ENCODE results near the gene BMPR1A. TPM values are rescaled to one million over a fixed set of nuclear protein-coding genes. Genes with fewer than 3 reads are reported as not detected.

The BMPR1A gene
- total RNA-seq, 2 experiments from 2014 or later, result 0.47 to 1.1 TPM

- H3K9me3 ChIP-seq (ENCODE audit: low read length), result no peaks in the 10 kb centered on the region
- no TSS peak for BruUV-seq (replicated peaks)
- TF ChIP-seq CTCF (conservative IDR thresholded peaks at IDR 0.05; ENCODE audit: low read length) (no peak), EZH2phosphoT487 (IDR thresholded peaks at IDR 0.05; ENCODE audit: borderline replicate concordance, low read depth, low read length) (no peak)
- no peaks in the 10 kb centered on the region for H3K79me2 ChIP-seq (ENCODE audit: insufficient read depth, low read depth, low read length)
- intact Hi-C loops (cut with micrococcal nuclease; ENCODE audit: unreplicated experiment), result no loop called here
- H3K9me2 ChIP-seq (ENCODE audit: insufficient read depth, low read length), result no peaks in the 10 kb centered on the region
- H4K20me1 ChIP-seq (ENCODE audit: insufficient read depth, low read length), result no peaks in the 10 kb centered on the region
- H3K4me2 ChIP-seq (ENCODE audit: low read length), result no peak overlapping the region
- DNase-seq (ENCODE audit: low spot score), result no peak
- CTCF ChIA-PET (ENCODE audit: unreplicated experiment), result interaction anchor here (1.5 kb wide), 1 partner anchor 58 kb away, joined by 3 read pairs; no protein-coding TSS in a partner anchor
- H3K4me1 ChIP-seq (ENCODE audit: insufficient read depth, low read length, poor library complexity, severe bottlenecking), result peaks cover under 1% of the 10 kb centered on the region
- no peak overlapping the region for H2AFZ ChIP-seq (ENCODE audit: low read length)
- H3K27ac ChIP-seq (ENCODE audit: low read depth, low read length, poor library complexity, severe bottlenecking), result no peak overlapping the region
- no peak overlapping the region for H3K4me3 ChIP-seq (ENCODE audit: low read depth, low read length, poor library complexity, severe bottlenecking)
- POLR2A ChIA-PET, result interaction anchor here (0.7 to 1.1 kb wide), 4 partner anchors 16 to 312 kb away, joined by 3 to 8 read pairs (median 4); no protein-coding TSS in a partner anchor
- no peaks in the 10 kb centered on the region for H3K36me3 ChIP-seq (ENCODE audit: insufficient read depth, low read length)
These were observed 3.4 kb upstream of the BMPR1A start for GRCh38 chr10:86753051-86753450.

GRCh38 chr10:86753638-86754434 is 2.6 kb upstream of the BMPR1A start:
- Histone ChIP-seq H3K4me3 (ENCODE audit: low read depth, low read length, poor library complexity, severe bottlenecking) (no peak overlapping the region), H2AFZ (ENCODE audit: low read length) (no peak overlapping the region), H3K4me2 (ENCODE audit: low read length) (no peak overlapping the region), H3K4me1 (ENCODE audit: insufficient read depth, low read length, poor library complexity, severe bottlenecking) (no peaks in the 10 kb centered on the region), H4K20me1 (ENCODE audit: insufficient read depth, low read length) (no peaks in the 10 kb centered on the region), H3K36me3 (ENCODE audit: insufficient read depth, low read length) (no peaks in the 10 kb centered on the region), H3K9me3 (ENCODE audit: low read length) (no peaks in the 10 kb centered on the region), H3K27ac (ENCODE audit: low read depth, low read length, poor library complexity, severe bottlenecking) (no peak overlapping the region), H3K9me2 (ENCODE audit: insufficient read depth, low read length) (no peaks in the 10 kb centered on the region), H3K79me2 (ENCODE audit: insufficient read depth, low read depth, low read length) (no peaks in the 10 kb centered on the region)
- intact Hi-C loops (cut with micrococcal nuclease; ENCODE audit: unreplicated experiment), result no loop called here
- TF ChIP-seq CTCF (conservative IDR thresholded peaks at IDR 0.05; ENCODE audit: low read length) (no peak), EZH2phosphoT487 (IDR thresholded peaks at IDR 0.05; ENCODE audit: borderline replicate concordance, low read depth, low read length) (no peak)
- ChIA-PET CTCF (ENCODE audit: unreplicated experiment) (interaction anchor here (1.5 kb wide), 1 partner anchor 59 kb away, joined by 3 read pairs; no protein-coding TSS in a partner anchor), POLR2A (interaction anchor here (0.7 to 0.9 kb wide), 2 partner anchors 32 to 242 kb away, joined by 3 to 8 read pairs; no protein-coding TSS in a partner anchor)
- BruUV-seq (replicated peaks), result no TSS peak
- no peak for DNase-seq (ENCODE audit: low spot score)

GRCh38 chr10:86755454-86755739 is 1.0 kb upstream of the BMPR1A start:
- Histone ChIP-seq H4K20me1 (ENCODE audit: insufficient read depth, low read length) (no peaks in the 10 kb centered on the region), H3K79me2 (ENCODE audit: insufficient read depth, low read depth, low read length) (no peaks in the 10 kb centered on the region), H3K9me3 (ENCODE audit: low read length) (no peaks in the 10 kb centered on the region), H3K36me3 (ENCODE audit: insufficient read depth, low read length) (no peaks in the 10 kb centered on the region), H2AFZ (ENCODE audit: low read length) (peak overlapping the region; percentile 73; the same call in 1 of the 2 replicates), H3K4me3 (ENCODE audit: low read depth, low read length, poor library complexity, severe bottlenecking) (peak overlapping the region; percentile 69), H3K4me2 (ENCODE audit: low read length) (peak overlapping the region; percentile 82), H3K9me2 (ENCODE audit: insufficient read depth, low read length) (no peaks in the 10 kb centered on the region), H3K27ac (ENCODE audit: low read depth, low read length, poor library complexity, severe bottlenecking) (no peak overlapping the region), H3K4me1 (ENCODE audit: insufficient read depth, low read length, poor library complexity, severe bottlenecking) (no peaks in the 10 kb centered on the region)
- TF ChIP-seq EZH2phosphoT487 (IDR thresholded peaks at IDR 0.05; ENCODE audit: borderline replicate concordance, low read depth, low read length) (no peak), CTCF (conservative IDR thresholded peaks at IDR 0.05; ENCODE audit: low read length) (no peak)
- BruUV-seq (replicated peaks), result no TSS peak
- CTCF ChIA-PET (ENCODE audit: unreplicated experiment), result no interaction called here
- intact Hi-C loops (cut with micrococcal nuclease; ENCODE audit: unreplicated experiment), result no loop called here
- POLR2A ChIA-PET, result no interaction called here
- DNase-seq (ENCODE audit: low spot score), result no peak

Measured in OCI-LY7 (cell line).